ENCODE results near the gene SCN1A. TPM values are rescaled to one million over a fixed set of nuclear protein-coding genes. Genes with fewer than 3 reads are reported as not detected.

The SCN1A gene
- total and polyA plus RNA-seq, 2 of the 13 experiments (the other 11 are each of a cell fraction or from before 2014, with no cell fraction given), result 19.9 to 39.4 TPM

DNA sequence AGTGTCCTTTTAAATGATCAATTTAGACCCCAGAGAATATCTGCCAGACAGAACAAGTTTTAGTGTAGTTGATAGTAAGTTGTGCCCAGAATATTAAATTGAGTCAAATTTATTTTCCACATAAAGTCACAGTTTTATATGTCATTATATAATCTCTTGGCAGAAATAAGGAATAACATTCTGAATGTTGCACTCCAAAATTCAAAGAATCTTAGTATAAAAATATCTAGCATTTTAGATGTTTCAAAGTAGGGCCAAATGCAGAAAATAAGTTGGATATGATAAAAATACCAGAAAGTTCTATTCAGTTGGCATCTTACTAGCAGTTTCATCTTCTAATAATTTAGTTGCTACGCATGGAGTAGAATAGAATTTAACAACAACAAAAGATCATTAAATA, 33.5 kb downstream of the SCN1A start:
- peaks cover 25% of the 10 kb centered on the region for H3K4me1 ChIP-seq (ENCODE audit: insufficient read depth, low read length)
- in situ Hi-C loops (cut with HindIII; ENCODE audit: extremely low pct_ligation_motif_present, low pct_unique_long_range_greater_than_20kb), result no loop called here
- no peak overlapping the region for H3K4me2 ChIP-seq (ENCODE audit: low read depth, low read length)
- H3K9ac ChIP-seq (ENCODE audit: insufficient read depth, low read depth, low read length), result no peak overlapping the region
- POLR2A ChIA-PET, result no interaction called here
- H2AFZ ChIP-seq (ENCODE audit: low read length), result no peak overlapping the region
- H3K9me3 ChIP-seq (ENCODE audit: low read length), result no peaks in the 10 kb centered on the region
- H3K27ac ChIP-seq (ENCODE audit: extremely low read length, insufficient read depth, low read length), result no peak overlapping the region
- H3K36me3 ChIP-seq (replicated peaks in 1 of 2; ENCODE audit: control insufficient read depth in 1 of 2, insufficient read depth in 2 of 2, low read length in 2 of 2), result no peaks in the 10 kb centered on the region
- H3K79me2 ChIP-seq (ENCODE audit: insufficient read depth, low read length), result no peaks in the 10 kb centered on the region
- H3K4me3 ChIP-seq (replicated peaks in 1 of 3; ENCODE audit: insufficient read depth in 1 of 3, low read depth in 2 of 3, low read length in 3 of 3), result no peak overlapping the region
- H4K20me1 ChIP-seq (ENCODE audit: insufficient read depth, low read length), result no peaks in the 10 kb centered on the region
- CTCF ChIA-PET (ENCODE audit: low intra/inter-chr PET ratio, low total read pairs), result no interaction called here
- WGBS (ENCODE audit: low lambda C conversion rate), result 95% methylated on average over 1 of the region's 1 CpG
- FAIRE-seq, result no peak
- no TSS peak for BruUV-seq (replicated peaks)
- no peak for ATAC-seq
- no peak for DNase-seq (ENCODE audit: low spot score)
- no peaks in the 10 kb centered on the region for H3K27me3 ChIP-seq (ENCODE audit: control insufficient read depth in 1 of 2, insufficient read depth in 2 of 2, low read length in 2 of 2)
- intact Hi-C loops (cut with micrococcal nuclease; ENCODE audit: unreplicated experiment), result no loop called here
- TF ChIP-seq, protein P1, sequence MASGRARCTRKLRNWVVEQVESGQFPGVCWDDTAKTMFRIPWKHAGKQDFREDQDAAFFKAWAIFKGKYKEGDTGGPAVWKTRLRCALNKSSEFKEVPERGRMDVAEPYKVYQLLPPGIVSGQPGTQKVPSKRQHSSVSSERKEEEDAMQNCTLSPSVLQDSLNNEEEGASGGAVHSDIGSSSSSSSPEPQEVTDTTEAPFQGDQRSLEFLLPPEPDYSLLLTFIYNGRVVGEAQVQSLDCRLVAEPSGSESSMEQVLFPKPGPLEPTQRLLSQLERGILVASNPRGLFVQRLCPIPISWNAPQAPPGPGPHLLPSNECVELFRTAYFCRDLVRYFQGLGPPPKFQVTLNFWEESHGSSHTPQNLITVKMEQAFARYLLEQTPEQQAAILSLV (CRISPR knock-in tag; IDR thresholded peaks at IDR 0.05; ENCODE audit: borderline replicate concordance), result no peak
- TF ChIP-seq TEAD3 (CRISPR knock-in tag; optimal IDR thresholded peaks at IDR 0.05; ENCODE audit: borderline replicate concordance) (no peak), ZSCAN31 (CRISPR knock-in tag; IDR thresholded peaks at IDR 0.05; ENCODE audit: low read depth) (no peak), NPAS2 (CRISPR knock-in tag; IDR thresholded peaks at IDR 0.05; ENCODE audit: borderline replicate concordance) (no peak), SRSF1 (optimal IDR thresholded peaks at IDR 0.05; ENCODE audit: low read depth, low read length) (no peak), SATB2 (CRISPR knock-in tag; IDR thresholded peaks at IDR 0.05) (no peak), BHLHE40 (IDR thresholded peaks at IDR 0.05; ENCODE audit: low read length) (no peak), ZNF749 (CRISPR knock-in tag; IDR thresholded peaks at IDR 0.05; ENCODE audit: borderline replicate concordance) (no peak), TOPORS (CRISPR knock-in tag; IDR thresholded peaks at IDR 0.05) (no peak), SMARCC2 (IDR thresholded peaks at IDR 0.05) (no peak), NR1H2 (CRISPR knock-in tag; IDR thresholded peaks at IDR 0.05; ENCODE audit: borderline replicate concordance, low read depth) (no peak), NR2F2 (IDR thresholded peaks at IDR 0.05; ENCODE audit: borderline replicate concordance, low read depth) (no peak)
- TF ChIP-seq, protein P2, sequence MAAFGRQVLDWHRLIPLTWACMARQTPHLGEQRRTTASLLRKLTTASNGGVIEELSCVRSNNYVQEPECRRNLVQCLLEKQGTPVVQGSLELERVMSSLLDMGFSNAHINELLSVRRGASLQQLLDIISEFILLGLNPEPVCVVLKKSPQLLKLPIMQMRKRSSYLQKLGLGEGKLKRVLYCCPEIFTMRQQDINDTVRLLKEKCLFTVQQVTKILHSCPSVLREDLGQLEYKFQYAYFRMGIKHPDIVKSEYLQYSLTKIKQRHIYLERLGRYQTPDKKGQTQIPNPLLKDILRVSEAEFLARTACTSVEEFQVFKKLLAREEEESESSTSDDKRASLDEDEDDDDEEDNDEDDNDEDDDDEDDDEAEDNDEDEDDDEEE (CRISPR knock-in tag; IDR thresholded peaks at IDR 0.05), result no peak
- TF ChIP-seq, protein P3, sequence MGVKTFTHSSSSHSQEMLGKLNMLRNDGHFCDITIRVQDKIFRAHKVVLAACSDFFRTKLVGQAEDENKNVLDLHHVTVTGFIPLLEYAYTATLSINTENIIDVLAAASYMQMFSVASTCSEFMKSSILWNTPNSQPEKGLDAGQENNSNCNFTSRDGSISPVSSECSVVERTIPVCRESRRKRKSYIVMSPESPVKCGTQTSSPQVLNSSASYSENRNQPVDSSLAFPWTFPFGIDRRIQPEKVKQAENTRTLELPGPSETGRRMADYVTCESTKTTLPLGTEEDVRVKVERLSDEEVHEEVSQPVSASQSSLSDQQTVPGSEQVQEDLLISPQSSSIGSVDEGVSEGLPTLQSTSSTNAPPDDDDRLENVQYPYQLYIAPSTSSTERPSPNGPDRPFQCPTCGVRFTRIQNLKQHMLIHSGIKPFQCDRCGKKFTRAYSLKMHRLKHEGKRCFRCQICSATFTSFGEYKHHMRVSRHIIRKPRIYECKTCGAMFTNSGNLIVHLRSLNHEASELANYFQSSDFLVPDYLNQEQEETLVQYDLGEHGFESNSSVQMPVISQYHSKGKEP (CRISPR knock-in tag; IDR thresholded peaks at IDR 0.05), result no peak
- TF ChIP-seq, protein P4, sequence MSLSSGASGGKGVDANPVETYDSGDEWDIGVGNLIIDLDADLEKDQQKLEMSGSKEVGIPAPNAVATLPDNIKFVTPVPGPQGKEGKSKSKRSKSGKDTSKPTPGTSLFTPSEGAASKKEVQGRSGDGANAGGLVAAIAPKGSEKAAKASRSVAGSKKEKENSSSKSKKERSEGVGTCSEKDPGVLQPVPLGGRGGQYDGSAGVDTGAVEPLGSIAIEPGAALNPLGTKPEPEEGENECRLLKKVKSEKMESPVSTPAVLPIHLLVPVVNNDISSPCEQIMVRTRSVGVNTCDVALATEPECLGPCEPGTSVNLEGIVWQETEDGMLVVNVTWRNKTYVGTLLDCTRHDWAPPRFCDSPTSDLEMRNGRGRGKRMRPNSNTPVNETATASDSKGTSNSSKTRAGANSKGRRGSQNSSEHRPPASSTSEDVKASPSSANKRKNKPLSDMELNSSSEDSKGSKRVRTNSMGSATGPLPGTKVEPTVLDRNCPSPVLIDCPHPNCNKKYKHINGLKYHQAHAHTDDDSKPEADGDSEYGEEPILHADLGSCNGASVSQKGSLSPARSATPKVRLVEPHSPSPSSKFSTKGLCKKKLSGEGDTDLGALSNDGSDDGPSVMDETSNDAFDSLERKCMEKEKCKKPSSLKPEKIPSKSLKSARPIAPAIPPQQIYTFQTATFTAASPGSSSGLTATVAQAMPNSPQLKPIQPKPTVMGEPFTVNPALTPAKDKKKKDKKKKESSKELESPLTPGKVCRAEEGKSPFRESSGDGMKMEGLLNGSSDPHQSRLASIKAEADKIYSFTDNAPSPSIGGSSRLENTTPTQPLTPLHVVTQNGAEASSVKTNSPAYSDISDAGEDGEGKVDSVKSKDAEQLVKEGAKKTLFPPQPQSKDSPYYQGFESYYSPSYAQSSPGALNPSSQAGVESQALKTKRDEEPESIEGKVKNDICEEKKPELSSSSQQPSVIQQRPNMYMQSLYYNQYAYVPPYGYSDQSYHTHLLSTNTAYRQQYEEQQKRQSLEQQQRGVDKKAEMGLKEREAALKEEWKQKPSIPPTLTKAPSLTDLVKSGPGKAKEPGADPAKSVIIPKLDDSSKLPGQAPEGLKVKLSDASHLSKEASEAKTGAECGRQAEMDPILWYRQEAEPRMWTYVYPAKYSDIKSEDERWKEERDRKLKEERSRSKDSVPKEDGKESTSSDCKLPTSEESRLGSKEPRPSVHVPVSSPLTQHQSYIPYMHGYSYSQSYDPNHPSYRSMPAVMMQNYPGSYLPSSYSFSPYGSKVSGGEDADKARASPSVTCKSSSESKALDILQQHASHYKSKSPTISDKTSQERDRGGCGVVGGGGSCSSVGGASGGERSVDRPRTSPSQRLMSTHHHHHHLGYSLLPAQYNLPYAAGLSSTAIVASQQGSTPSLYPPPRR (CRISPR knock-in tag; IDR thresholded peaks at IDR 0.05; ENCODE audit: borderline replicate concordance), result no peak
- TF ChIP-seq, protein P5, sequence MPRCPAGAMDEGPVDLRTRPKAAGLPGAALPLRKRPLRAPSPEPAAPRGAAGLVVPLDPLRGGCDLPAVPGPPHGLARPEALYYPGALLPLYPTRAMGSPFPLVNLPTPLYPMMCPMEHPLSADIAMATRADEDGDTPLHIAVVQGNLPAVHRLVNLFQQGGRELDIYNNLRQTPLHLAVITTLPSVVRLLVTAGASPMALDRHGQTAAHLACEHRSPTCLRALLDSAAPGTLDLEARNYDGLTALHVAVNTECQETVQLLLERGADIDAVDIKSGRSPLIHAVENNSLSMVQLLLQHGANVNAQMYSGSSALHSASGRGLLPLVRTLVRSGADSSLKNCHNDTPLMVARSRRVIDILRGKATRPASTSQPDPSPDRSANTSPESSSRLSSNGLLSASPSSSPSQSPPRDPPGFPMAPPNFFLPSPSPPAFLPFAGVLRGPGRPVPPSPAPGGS (CRISPR knock-in tag; IDR thresholded peaks at IDR 0.05), result no peak
